Measurements from ENCODE around the gene TGFB2.

TGFB2 gene

DNA sequence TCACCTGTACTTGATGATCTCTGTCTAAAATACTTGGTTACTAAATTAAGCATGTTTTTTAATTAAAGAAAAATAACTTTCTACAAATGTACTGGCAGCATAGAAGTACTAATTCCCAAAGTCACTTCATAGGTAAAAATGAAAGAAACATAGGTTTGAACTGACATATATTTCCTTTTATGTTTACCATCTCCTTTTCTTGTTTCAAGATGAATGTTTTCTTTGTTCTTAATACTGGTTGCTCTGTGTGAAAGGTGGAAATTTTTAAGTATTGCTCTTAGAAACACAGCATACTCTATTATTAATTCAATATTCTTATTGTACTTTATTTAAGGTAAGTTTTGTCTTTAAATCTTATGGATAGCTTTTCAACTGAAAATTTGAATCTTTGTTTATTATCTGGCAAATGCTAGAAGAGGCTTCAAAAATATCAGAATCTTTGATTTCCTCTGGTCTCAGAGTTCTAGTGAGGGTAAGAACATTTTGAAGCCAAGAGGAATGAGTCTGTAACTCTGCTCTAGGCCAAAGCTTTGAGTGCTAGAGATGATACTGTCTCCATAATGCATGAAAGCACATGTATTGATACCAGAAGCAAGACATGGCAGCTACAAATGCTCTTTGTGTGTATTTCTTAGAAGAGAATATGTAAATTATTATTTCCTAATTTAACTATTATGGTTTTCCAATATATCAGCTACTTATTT, 41.8 kb upstream of the TGFB2 start:
- H2BK12ac ChIP-seq (ENCODE audit: low read length): no peak overlapping the region
- H2BK5ac ChIP-seq (ENCODE audit: low read depth, low read length, poor library complexity): no peak overlapping the region

DNA sequence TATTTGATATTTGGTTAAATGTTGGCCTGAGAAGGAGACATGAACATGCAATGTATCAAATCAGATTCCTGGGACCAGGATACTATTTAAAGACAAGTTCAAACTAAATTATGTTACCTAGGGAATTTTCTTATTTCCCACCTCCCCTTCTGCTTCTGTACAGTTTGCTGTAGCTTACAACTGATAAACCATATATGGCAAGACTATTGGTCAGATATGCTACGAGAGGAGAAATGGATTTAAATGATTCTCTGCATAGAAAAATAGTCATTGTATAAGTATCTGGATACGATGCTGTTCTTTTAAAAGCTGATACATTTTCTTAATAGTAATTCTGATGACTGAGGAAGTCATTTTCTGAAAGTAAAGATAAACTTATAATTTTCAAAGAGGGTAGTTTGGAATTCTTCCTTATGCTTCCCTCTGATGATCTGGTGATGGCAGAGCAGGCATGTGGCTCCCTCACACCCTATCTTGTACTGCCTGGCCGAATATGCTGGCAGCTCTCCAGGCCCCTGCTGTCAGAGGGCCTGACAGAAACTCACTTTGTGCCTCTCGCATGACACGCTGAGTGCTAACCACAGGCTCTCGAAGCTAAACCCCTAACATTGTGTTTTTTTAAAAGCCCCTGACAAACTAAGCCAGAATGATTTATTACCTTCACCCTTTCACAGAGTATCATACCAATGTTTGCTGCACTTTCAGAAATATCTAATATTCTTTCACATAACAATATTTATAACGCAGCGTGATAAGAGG, 40.7 kb upstream of the TGFB2 start:
- Histone ChIP-seq H3K9me3 (ENCODE audit: insufficient read depth, low read depth, low read length) (no peaks in the 10 kb centered on the region), H2BK12ac (ENCODE audit: low read length) (no peak overlapping the region), H3K27ac (ENCODE audit: low read depth, low read length) (no peak overlapping the region), H3K14ac (ENCODE audit: low read length) (no peak overlapping the region), H3K36me3 (ENCODE audit: control insufficient read depth in 1 of 2, insufficient read depth in 2 of 2, low read length in 2 of 2) (peaks cover 2 to 3% of the 10 kb centered on the region in 2 experiments), H2AK5ac (ENCODE audit: low read length) (no peak overlapping the region), H4K91ac (ENCODE audit: low read depth, low read length) (no peak overlapping the region), H3K18ac (ENCODE audit: low read length) (no peak overlapping the region), H2AFZ (ENCODE audit: insufficient read depth, low read length, poor library complexity) (no peak overlapping the region), H3K79me1 (ENCODE audit: low read length) (no peaks in the 10 kb centered on the region), H3K79me2 (ENCODE audit: control insufficient read depth, insufficient read depth, low read length, poor library complexity) (no peaks in the 10 kb centered on the region), H3K4ac (ENCODE audit: low read depth, low read length) (no peak overlapping the region), H3K9ac (ENCODE audit: low read length) (no peak overlapping the region), H3K4me1 (ENCODE audit: control insufficient read depth in 1 of 2, insufficient read depth in 2 of 2, low read length in 2 of 2) (no peaks in the 10 kb centered on the region), H4K12ac (ENCODE audit: low read depth, low read length) (peak overlapping the region; percentile 12), H3K4me3 (ENCODE audit: low read depth, low read length) (no peak overlapping the region), H2BK120ac (ENCODE audit: insufficient read depth, low read length, poor library complexity) (no peak overlapping the region), H3K23ac (ENCODE audit: low read length) (no peak overlapping the region), H3K4me2 (ENCODE audit: low read length) (no peak overlapping the region), H4K8ac (ENCODE audit: low read depth, low read length) (no peak overlapping the region), H2BK5ac (ENCODE audit: low read depth, low read length, poor library complexity) (no peak overlapping the region), H3K27me3 (ENCODE audit: insufficient read depth, low read length) (no peaks in the 10 kb centered on the region)
- WGBS (ENCODE audit: extremely low coverage, insufficient coverage, insufficient read length): no CpG with 5 or more reads among the region's 8 CpGs
- no peak for DNase-seq

More for the DNA sequence above, 41.8 kb upstream of the TGFB2 start:
- H3K23ac ChIP-seq (ENCODE audit: low read length): no peak overlapping the region
- H4K12ac ChIP-seq (ENCODE audit: low read depth, low read length): no peak overlapping the region
- H3K14ac ChIP-seq (ENCODE audit: low read length): no peak overlapping the region
- no peak overlapping the region for H3K18ac ChIP-seq (ENCODE audit: low read length)
- no peak overlapping the region for H2AK5ac ChIP-seq (ENCODE audit: low read length)
- no peak overlapping the region for H3K4me2 ChIP-seq (ENCODE audit: low read length)
- peaks cover 2 to 3% of the 10 kb centered on the region in 2 experiments for H3K36me3 ChIP-seq (ENCODE audit: control insufficient read depth in 1 of 2, insufficient read depth in 2 of 2, low read length in 2 of 2)
- no peaks in the 10 kb centered on the region for H3K79me1 ChIP-seq (ENCODE audit: low read length)
- no peak overlapping the region for H2BK120ac ChIP-seq (ENCODE audit: insufficient read depth, low read length, poor library complexity)
- no peak for DNase-seq
- H3K27me3 ChIP-seq (ENCODE audit: insufficient read depth, low read length): no peaks in the 10 kb centered on the region
- no peak overlapping the region for H4K8ac ChIP-seq (ENCODE audit: low read depth, low read length)
- H4K91ac ChIP-seq (ENCODE audit: low read depth, low read length): no peak overlapping the region
- H3K4ac ChIP-seq (ENCODE audit: low read depth, low read length): no peak overlapping the region
- H2AFZ ChIP-seq (ENCODE audit: insufficient read depth, low read length, poor library complexity): no peak overlapping the region
- H3K79me2 ChIP-seq (ENCODE audit: control insufficient read depth, insufficient read depth, low read length, poor library complexity): no peaks in the 10 kb centered on the region
- no peaks in the 10 kb centered on the region for H3K4me1 ChIP-seq (ENCODE audit: control insufficient read depth in 1 of 2, insufficient read depth in 2 of 2, low read length in 2 of 2)
- H3K9me3 ChIP-seq (ENCODE audit: insufficient read depth, low read depth, low read length): no peaks in the 10 kb centered on the region
- no peak overlapping the region for H3K9ac ChIP-seq (ENCODE audit: low read length)
- H3K4me3 ChIP-seq (ENCODE audit: low read depth, low read length): no peak overlapping the region
- H3K27ac ChIP-seq (ENCODE audit: low read depth, low read length): no peak overlapping the region

DNA sequence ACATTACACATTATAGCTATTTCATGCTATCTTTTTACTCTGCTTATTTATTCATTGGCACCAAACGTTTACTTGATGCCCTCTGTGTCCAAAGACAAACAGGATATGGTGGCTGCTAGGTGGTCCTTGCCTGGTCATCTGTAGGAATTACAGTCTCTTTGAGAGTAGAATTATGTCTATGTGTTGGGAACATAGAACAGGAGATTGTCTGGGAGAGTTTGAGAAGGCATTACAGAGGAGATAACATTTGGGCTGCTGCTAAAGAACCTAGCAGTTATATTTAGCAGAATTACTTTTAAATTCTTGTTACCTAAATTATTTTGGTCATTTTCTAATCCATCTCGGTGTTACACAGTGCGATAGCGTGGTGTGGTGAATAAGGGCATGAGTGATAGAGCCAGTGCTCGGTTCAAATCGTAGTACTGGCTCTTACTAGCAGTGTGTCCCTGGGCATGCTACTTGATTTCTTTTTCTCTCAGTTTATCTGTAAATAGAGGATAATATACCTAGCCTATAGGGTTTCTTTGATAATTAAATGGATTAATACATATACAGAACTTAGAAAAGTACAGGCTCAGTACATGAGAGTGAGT, 39.6 kb upstream of the TGFB2 start:
- H3K4me3 ChIP-seq (ENCODE audit: low read depth, low read length): no peak overlapping the region
- H2AFZ ChIP-seq (ENCODE audit: insufficient read depth, low read length, poor library complexity): no peak overlapping the region
- H2BK12ac ChIP-seq (ENCODE audit: low read length): no peak overlapping the region
- no peak overlapping the region for H2BK120ac ChIP-seq (ENCODE audit: insufficient read depth, low read length, poor library complexity)
- H4K12ac ChIP-seq (ENCODE audit: low read depth, low read length): no peak overlapping the region
- no peak overlapping the region for H4K8ac ChIP-seq (ENCODE audit: low read depth, low read length)
- no peak overlapping the region for H4K91ac ChIP-seq (ENCODE audit: low read depth, low read length)
- H3K4me2 ChIP-seq (ENCODE audit: low read length): no peak overlapping the region
- H3K9ac ChIP-seq (ENCODE audit: low read length): no peak overlapping the region
- peaks cover 2 to 3% of the 10 kb centered on the region in 2 experiments for H3K36me3 ChIP-seq (ENCODE audit: control insufficient read depth in 1 of 2, insufficient read depth in 2 of 2, low read length in 2 of 2)
- H3K23ac ChIP-seq (ENCODE audit: low read length): no peak overlapping the region
- no peak overlapping the region for H3K18ac ChIP-seq (ENCODE audit: low read length)
- H3K27ac ChIP-seq (ENCODE audit: low read depth, low read length): no peak overlapping the region
- no peak overlapping the region for H2BK5ac ChIP-seq (ENCODE audit: low read depth, low read length, poor library complexity)
- H3K4me1 ChIP-seq (ENCODE audit: control insufficient read depth in 1 of 2, insufficient read depth in 2 of 2, low read length in 2 of 2): no peaks in the 10 kb centered on the region
- H3K79me1 ChIP-seq (ENCODE audit: low read length): no peaks in the 10 kb centered on the region
- H3K27me3 ChIP-seq (ENCODE audit: insufficient read depth, low read length): no peaks in the 10 kb centered on the region
- DNase-seq: no peak
- H3K9me3 ChIP-seq (ENCODE audit: insufficient read depth, low read depth, low read length): no peaks in the 10 kb centered on the region
- no peak overlapping the region for H3K14ac ChIP-seq (ENCODE audit: low read length)
- no peak overlapping the region for H2AK5ac ChIP-seq (ENCODE audit: low read length)
- WGBS (ENCODE audit: extremely low coverage, insufficient coverage, insufficient read length): no CpG with 5 or more reads among the region's 6 CpGs
- H3K79me2 ChIP-seq (ENCODE audit: control insufficient read depth, insufficient read depth, low read length, poor library complexity): no peaks in the 10 kb centered on the region
- no peak overlapping the region for H3K4ac ChIP-seq (ENCODE audit: low read depth, low read length)

DNA sequence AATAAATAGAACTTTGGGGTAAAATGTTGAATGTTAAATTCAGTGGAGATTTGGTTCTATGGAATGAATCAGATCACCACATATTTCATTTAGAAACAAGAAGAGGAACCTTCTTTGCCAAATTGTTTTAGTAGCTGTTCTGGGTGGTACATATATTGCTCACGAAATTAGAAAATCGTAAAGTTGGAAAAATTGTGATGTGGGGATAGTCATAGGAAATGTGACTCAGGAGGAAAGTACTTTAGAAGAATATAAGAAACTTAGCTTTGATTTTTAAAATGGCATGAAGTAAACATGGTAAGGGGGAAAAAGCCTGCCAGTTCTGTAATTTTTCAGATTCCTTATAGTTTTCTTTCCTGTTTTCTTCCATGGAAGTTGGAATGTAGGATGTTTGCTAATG, 32.6 kb upstream of the TGFB2 start:
- WGBS (ENCODE audit: extremely low coverage, insufficient coverage, insufficient read length): 100% methylated on average over 2 of the region's 2 CpGs
- H3K79me2 ChIP-seq (ENCODE audit: control insufficient read depth, insufficient read depth, low read length, poor library complexity): no peaks in the 10 kb centered on the region
- H4K12ac ChIP-seq (ENCODE audit: low read depth, low read length): no peak overlapping the region

More for the DNA sequence above, 32.6 kb upstream of the TGFB2 start:
- Histone ChIP-seq H2BK12ac (ENCODE audit: low read length) (no peak overlapping the region), H3K23ac (ENCODE audit: low read length) (no peak overlapping the region), H3K36me3 (ENCODE audit: control insufficient read depth in 1 of 2, insufficient read depth in 2 of 2, low read length in 2 of 2) (no peaks in the 10 kb centered on the region), H2BK120ac (ENCODE audit: insufficient read depth, low read length, poor library complexity) (no peak overlapping the region), H3K18ac (ENCODE audit: low read length) (no peak overlapping the region), H3K27me3 (ENCODE audit: insufficient read depth, low read length) (no peaks in the 10 kb centered on the region), H3K9me3 (ENCODE audit: insufficient read depth, low read depth, low read length) (no peaks in the 10 kb centered on the region), H3K4me2 (ENCODE audit: low read length) (no peak overlapping the region), H3K4me3 (ENCODE audit: low read depth, low read length) (no peak overlapping the region), H4K91ac (ENCODE audit: low read depth, low read length) (no peak overlapping the region), H2AK5ac (ENCODE audit: low read length) (no peak overlapping the region), H2BK5ac (ENCODE audit: low read depth, low read length, poor library complexity) (no peak overlapping the region), H3K14ac (ENCODE audit: low read length) (no peak overlapping the region), H3K79me1 (ENCODE audit: low read length) (no peaks in the 10 kb centered on the region), H3K27ac (ENCODE audit: low read depth, low read length) (no peak overlapping the region), H2AFZ (ENCODE audit: insufficient read depth, low read length, poor library complexity) (no peak overlapping the region), H3K9ac (ENCODE audit: low read length) (no peak overlapping the region), H3K4me1 (ENCODE audit: control insufficient read depth in 1 of 2, insufficient read depth in 2 of 2, low read length in 2 of 2) (no peaks in the 10 kb centered on the region), H3K4ac (ENCODE audit: low read depth, low read length) (no peak overlapping the region), H4K8ac (ENCODE audit: low read depth, low read length) (no peak overlapping the region)
- no peak for DNase-seq

All from trophoblast cell (in vitro differentiated cells and primary cell).